ENCODE data around the gene RBM5.

The RBM5 gene

DNA sequence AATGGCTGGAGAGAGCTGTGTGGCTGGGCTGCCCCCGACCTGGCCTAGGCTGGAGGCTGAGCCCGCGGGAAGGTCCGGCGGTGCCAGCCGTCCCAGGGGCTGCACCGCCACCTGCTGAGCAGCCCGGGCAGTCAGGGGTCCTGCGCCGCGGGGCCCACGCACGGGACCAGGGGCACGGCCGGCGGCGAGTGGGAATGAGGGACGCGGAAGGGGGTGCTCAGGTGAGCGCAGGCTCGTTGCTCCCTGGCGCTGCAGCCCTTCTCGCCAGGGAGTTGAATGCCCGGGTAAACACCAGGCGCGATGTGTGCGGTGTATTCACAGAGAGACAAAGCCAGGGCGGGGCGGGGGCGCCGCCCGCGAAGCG lies 65.7 kb downstream of the RBM5 start:
- WGBS, 2 experiments (ENCODE audit: insufficient coverage in 2 of 2): 4 to 9% methylated on average over 18 to 26 of the region's 34 CpGs
- H3K27ac ChIP-seq (ENCODE audit: low read depth, low read length, severe bottlenecking): no peak overlapping the region
- peaks cover 41% of the 10 kb centered on the region for H3K4me1 ChIP-seq (ENCODE audit: control insufficient read depth, insufficient read depth, low read length, poor library complexity, severe bottlenecking)
- no peaks in the 10 kb centered on the region for H3K36me3 ChIP-seq (ENCODE audit: control insufficient read depth, insufficient read depth, low read length)
- H3K4me3 ChIP-seq (ENCODE audit: extremely low read depth, insufficient read depth, low read length, poor library complexity, severe bottlenecking): peak overlapping the region; percentile 47
- H3K9me3 ChIP-seq (ENCODE audit: control insufficient read depth, low read length): no peaks in the 10 kb centered on the region

- H3K27ac ChIP-seq (ENCODE audit: low read depth, low read length, severe bottlenecking): no peak within 1 kb of the TSS
- 0% methylated on average over 43 to 71 of the region's 98 CpGs for WGBS, 2 experiments (ENCODE audit: insufficient coverage in 2 of 2)
- no peaks in the 10 kb centered on the region for H3K9me3 ChIP-seq (ENCODE audit: control insufficient read depth, low read length)
These were observed 66.2 kb downstream of the RBM5 start, which contains the start of gene SEMA3F for GRCh38 chr3:50154840-50155490. TSS of gene SEMA3F (plus strand) at chr3:50155324. CDS start at chr3:50159623, 4,299 bp downstream.

DNA sequence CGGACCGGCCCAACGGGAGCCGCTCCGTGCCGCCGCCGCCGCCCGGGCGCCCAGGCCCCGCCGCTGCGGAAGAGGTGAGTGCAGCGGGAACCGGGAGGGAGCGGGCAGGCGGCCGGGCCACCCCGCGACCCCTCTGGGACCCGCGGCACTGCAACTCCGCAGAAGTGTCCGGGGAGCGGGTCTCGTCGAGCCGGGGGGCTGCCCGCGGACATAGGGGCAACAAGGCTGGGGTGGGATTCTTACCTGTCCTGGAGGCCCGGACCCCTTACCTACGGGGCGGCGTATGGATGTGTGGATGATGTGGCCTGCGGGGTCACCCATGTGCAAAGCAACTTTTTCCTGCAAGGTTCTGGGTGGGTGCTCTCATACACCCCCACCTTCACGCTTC lies 66.8 kb downstream of the RBM5 start:
- WGBS, 2 experiments (ENCODE audit: insufficient coverage in 2 of 2): 0 to 1% methylated on average over 12 to 33 of the region's 37 CpGs
- Histone ChIP-seq H3K27ac (ENCODE audit: low read depth, low read length, severe bottlenecking) (no peak overlapping the region), H3K36me3 (ENCODE audit: control insufficient read depth, insufficient read depth, low read length) (no peaks in the 10 kb centered on the region), H3K4me1 (ENCODE audit: control insufficient read depth, insufficient read depth, low read length, poor library complexity, severe bottlenecking) (peaks cover 38% of the 10 kb centered on the region), H3K9me3 (ENCODE audit: control insufficient read depth, low read length) (no peaks in the 10 kb centered on the region), H3K4me3 (ENCODE audit: extremely low read depth, insufficient read depth, low read length, poor library complexity, severe bottlenecking) (peak overlapping the region; percentile 47)

More at GRCh38 chr3:50154840-50155490, 66.2 kb downstream of the RBM5 start, which contains the start of gene SEMA3F:
- Histone ChIP-seq H3K36me3 (ENCODE audit: control insufficient read depth, insufficient read depth, low read length) (no peaks in the 10 kb centered on the region), H3K4me1 (ENCODE audit: control insufficient read depth, insufficient read depth, low read length, poor library complexity, severe bottlenecking) (peaks cover 37% of the 10 kb centered on the region), H3K4me3 (ENCODE audit: extremely low read depth, insufficient read depth, low read length, poor library complexity, severe bottlenecking) (peak within 1 kb of the TSS; percentile 47)

DNA sequence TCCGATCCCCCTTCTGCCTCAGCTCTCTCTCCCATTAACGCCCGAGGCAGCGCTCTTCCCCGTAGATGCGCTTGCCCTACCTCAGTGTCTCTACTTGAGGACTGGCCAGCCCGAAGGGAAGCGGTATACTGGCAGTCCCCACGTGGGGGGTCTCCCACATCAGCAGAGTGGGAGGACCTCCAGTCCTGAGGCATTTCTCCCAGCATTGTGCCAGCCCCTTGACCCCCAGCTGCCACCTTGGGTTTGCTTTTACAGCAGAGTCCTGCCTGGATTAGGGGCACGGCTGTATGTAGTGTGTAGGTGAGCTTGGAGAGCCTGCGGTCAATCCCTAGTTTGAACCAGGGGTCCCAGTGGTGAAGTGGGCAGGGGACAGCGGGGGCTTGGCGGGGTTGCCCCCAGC lies 67.2 kb downstream of the RBM5 start:
- WGBS, 2 experiments (ENCODE audit: insufficient coverage in 2 of 2): 11 to 12% methylated on average over 12 to 13 of the region's 13 CpGs
- Histone ChIP-seq H3K4me1 (ENCODE audit: control insufficient read depth, insufficient read depth, low read length, poor library complexity, severe bottlenecking) (peaks cover 42% of the 10 kb centered on the region), H3K4me3 (ENCODE audit: extremely low read depth, insufficient read depth, low read length, poor library complexity, severe bottlenecking) (peak overlapping the region; percentile 47), H3K27ac (ENCODE audit: low read depth, low read length, severe bottlenecking) (no peak overlapping the region), H3K36me3 (ENCODE audit: control insufficient read depth, insufficient read depth, low read length) (no peaks in the 10 kb centered on the region), H3K9me3 (ENCODE audit: control insufficient read depth, low read length) (no peaks in the 10 kb centered on the region)

DNA sequence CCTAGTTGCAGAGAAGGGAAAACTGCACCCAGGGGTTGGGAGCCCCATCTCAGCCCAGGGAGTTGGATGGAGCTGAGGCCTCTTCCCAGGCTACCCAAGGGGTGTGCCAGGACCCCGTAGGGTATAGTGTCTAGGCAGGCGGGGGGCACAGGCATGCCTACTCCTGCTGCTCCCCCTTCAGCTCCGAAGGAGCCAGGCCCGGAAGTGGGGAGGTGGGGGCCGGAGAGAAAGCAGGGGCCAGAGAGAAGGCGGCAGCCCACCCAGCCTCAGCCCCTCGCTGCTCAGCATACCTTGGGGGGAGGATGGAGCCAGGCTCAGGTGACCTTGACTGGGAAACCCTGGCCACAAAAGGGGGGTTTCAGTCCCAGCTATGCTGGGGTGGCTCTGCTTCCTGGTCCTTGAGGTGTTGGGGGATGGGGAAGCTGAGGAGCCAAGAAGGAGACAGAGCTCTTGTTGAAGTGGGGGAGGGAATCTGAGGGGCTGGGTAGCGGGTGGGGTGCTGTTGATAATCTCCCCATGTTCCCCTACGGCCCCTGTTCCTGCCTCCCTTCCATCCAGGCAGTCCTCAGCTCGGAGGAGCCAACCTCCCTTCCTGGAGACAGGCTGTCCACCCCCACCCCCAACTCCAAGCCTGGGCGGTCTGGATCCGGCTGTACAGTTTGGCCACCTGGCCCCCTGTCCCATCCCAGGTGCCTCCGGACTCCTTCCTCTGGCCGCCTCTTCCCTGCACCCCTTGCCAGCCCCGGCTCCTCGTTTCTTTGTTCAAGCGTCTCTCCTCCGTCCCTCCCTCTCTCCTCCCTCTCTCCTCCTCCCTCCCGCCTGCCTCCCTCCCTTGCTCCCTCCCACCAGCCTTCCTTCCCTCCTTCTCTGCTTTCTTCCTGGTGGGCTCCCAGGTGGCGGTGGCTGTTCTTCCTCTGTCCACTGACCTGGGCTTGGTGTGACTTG lies 68.1 kb downstream of the RBM5 start:
- Histone ChIP-seq H3K36me3 (ENCODE audit: control insufficient read depth, insufficient read depth, low read length) (no peaks in the 10 kb centered on the region), H3K9me3 (ENCODE audit: control insufficient read depth, low read length) (no peaks in the 10 kb centered on the region), H3K4me3 (ENCODE audit: extremely low read depth, insufficient read depth, low read length, poor library complexity, severe bottlenecking) (peak overlapping the region; percentile 47), H3K27ac (ENCODE audit: low read depth, low read length, severe bottlenecking) (no peak overlapping the region), H3K4me1 (ENCODE audit: control insufficient read depth, insufficient read depth, low read length, poor library complexity, severe bottlenecking) (peaks cover 41% of the 10 kb centered on the region)
- 17 to 24% methylated on average over 15 to 18 of the region's 20 CpGs for WGBS, 2 experiments (ENCODE audit: insufficient coverage in 2 of 2)

DNA sequence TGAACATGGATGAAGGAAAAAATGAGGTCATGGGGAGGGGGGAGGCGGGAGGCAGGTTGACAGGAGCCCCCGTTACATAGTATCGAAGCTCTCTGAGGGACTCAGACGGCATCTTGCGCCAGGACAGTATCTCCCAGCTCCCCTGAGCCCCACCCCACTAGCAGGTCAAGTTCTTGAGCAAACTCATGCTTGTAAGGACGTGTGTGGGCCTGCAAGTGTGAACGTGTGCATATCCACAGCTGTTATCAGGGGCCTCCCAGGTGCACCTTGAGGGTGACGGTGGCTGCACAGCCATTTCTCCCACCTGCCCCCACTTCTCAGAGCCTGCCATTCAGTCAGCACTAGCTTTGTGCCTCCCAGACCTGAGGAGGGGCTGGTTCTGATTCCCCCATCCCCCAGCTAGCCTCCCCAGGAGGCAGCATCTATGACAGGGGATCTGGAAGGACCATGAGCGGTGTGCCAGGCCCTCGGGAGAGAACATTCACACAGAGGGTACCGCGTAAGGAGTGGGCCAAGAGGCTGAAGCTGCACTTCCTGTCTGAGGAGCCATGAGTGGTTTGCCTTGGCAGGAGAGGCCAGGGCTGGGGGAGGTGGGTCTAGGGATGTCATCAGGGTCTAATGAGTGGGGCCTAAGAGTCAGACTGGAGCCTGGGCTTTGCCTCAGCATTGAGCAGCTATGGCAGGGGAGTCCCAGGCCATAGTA lies 69.3 kb downstream of the RBM5 start:
- H3K27ac ChIP-seq (ENCODE audit: low read depth, low read length, severe bottlenecking): no peak overlapping the region
- H3K36me3 ChIP-seq (ENCODE audit: control insufficient read depth, insufficient read depth, low read length): no peaks in the 10 kb centered on the region
- H3K4me3 ChIP-seq (ENCODE audit: extremely low read depth, insufficient read depth, low read length, poor library complexity, severe bottlenecking): no peak overlapping the region
- H3K4me1 ChIP-seq (ENCODE audit: control insufficient read depth, insufficient read depth, low read length, poor library complexity, severe bottlenecking): peaks cover 44% of the 10 kb centered on the region
- no peaks in the 10 kb centered on the region for H3K9me3 ChIP-seq (ENCODE audit: control insufficient read depth, low read length)
- 79 to 87% methylated on average over 11 to 12 of the region's 12 CpGs for WGBS, 2 experiments (ENCODE audit: insufficient coverage in 2 of 2)

GRCh38 chr3:50158530-50159146 lies 69.9 kb downstream of the RBM5 start:
- Histone ChIP-seq H3K9me3 (ENCODE audit: control insufficient read depth, low read length) (no peaks in the 10 kb centered on the region), H3K27ac (ENCODE audit: low read depth, low read length, severe bottlenecking) (no peak overlapping the region)
- WGBS, 2 experiments (ENCODE audit: insufficient coverage in 2 of 2): 86 to 92% methylated on average over 4 to 7 of the region's 10 CpGs

DNA sequence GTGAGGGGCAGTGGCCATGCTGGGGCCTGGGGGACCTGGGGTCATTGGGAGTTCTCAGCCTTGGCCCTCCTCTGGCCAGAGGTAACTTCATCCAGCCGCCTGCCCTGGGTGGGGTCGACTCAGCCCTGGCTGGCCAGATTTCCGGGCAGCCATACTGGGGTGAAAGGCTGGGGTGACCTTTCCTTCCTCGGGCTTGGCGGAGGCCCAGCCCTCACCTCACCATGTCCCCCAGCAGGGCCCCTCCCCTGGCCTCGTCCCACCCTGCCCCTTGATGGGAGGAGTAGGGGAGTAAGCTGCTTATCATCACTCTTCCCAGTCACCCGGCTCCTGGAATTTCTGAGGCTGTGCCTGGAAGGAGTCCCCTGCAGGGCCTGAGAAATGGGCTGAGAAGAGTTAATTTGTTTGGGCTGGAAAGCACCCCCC lies 71.9 kb downstream of the RBM5 start:
- WGBS, 2 experiments (ENCODE audit: insufficient coverage in 2 of 2): 100% methylated on average over 1 of the region's 7 CpGs; no CpG with 5 or more reads in 1 of the 2 experiments
- no peak overlapping the region for H3K4me3 ChIP-seq (ENCODE audit: extremely low read depth, insufficient read depth, low read length, poor library complexity, severe bottlenecking)
- peaks cover 53% of the 10 kb centered on the region for H3K4me1 ChIP-seq (ENCODE audit: control insufficient read depth, insufficient read depth, low read length, poor library complexity, severe bottlenecking)
- no peaks in the 10 kb centered on the region for H3K9me3 ChIP-seq (ENCODE audit: control insufficient read depth, low read length)
- peaks cover 7% of the 10 kb centered on the region for H3K36me3 ChIP-seq (ENCODE audit: control insufficient read depth, insufficient read depth, low read length)
- no peak overlapping the region for H3K27ac ChIP-seq (ENCODE audit: low read depth, low read length, severe bottlenecking)

More at GRCh38 chr3:50158530-50159146, 69.9 kb downstream of the RBM5 start:
- Histone ChIP-seq H3K36me3 (ENCODE audit: control insufficient read depth, insufficient read depth, low read length) (peaks cover 3% of the 10 kb centered on the region), H3K4me1 (ENCODE audit: control insufficient read depth, insufficient read depth, low read length, poor library complexity, severe bottlenecking) (peaks cover 44% of the 10 kb centered on the region), H3K4me3 (ENCODE audit: extremely low read depth, insufficient read depth, low read length, poor library complexity, severe bottlenecking) (no peak overlapping the region)

- Histone ChIP-seq H3K9me3 (ENCODE audit: control insufficient read depth, low read length) (no peaks in the 10 kb centered on the region), H3K4me1 (ENCODE audit: control insufficient read depth, insufficient read depth, low read length, poor library complexity, severe bottlenecking) (peaks cover 58% of the 10 kb centered on the region), H3K27ac (ENCODE audit: low read depth, low read length, severe bottlenecking) (no peak overlapping the region), H3K36me3 (ENCODE audit: control insufficient read depth, insufficient read depth, low read length) (peaks cover 7% of the 10 kb centered on the region), H3K4me3 (ENCODE audit: extremely low read depth, insufficient read depth, low read length, poor library complexity, severe bottlenecking) (no peak overlapping the region)
- 89 to 97% methylated on average over 12 to 13 of the region's 13 CpGs for WGBS, 2 experiments (ENCODE audit: insufficient coverage in 2 of 2)
These were observed 72.6 kb downstream of the RBM5 start for GRCh38 chr3:50161320-50161719.

All from mesodermal cell (in vitro differentiated cells).